NCI-H1694 treated with DMSO at 0.1 percent for 48 hours (cell line): ENCODE measurements around the gene RGS17.
"Not testable (repeated sequence)": the region's sequence is repeated elsewhere in the genome, so short reads cannot be mapped to it uniquely, and the experiment has no call there.

Experiments
- DNase-seq: peaks from one replicate; lab custom pipeline; 2025; lab: John Stamatoyannopoulos, UW

Gene RGS17

DNA sequence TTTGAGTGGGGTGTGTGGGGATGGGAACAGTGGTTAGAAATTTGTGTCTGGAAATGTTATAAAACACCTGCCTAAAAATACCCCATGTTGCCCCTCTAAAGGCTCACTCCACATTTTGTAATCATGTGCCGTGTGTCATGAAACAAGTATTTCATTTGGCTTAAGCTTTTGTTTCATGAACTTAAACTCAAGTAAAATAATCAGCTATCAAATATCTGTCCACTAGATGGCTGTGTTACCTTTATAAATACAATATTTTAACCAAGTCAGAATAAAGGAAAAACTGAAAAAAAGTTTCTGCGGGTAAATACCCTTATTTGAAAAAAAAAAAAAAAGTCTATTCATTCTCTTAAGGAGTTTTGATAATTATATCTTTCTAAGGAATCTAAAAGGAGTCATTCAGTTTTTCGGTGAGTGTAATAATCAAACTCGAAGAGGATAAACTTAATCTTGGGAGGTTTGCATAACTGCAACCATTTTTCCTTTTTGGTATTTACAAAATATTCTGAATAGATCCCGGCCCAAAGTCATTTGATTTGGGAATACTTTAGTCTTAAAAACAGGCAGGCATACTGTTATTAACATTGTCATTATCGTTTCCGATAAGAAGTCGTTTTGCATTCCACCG, 98.7 kb downstream of the RGS17 start:
- peak; percentile 6 for DNase-seq

DNA sequence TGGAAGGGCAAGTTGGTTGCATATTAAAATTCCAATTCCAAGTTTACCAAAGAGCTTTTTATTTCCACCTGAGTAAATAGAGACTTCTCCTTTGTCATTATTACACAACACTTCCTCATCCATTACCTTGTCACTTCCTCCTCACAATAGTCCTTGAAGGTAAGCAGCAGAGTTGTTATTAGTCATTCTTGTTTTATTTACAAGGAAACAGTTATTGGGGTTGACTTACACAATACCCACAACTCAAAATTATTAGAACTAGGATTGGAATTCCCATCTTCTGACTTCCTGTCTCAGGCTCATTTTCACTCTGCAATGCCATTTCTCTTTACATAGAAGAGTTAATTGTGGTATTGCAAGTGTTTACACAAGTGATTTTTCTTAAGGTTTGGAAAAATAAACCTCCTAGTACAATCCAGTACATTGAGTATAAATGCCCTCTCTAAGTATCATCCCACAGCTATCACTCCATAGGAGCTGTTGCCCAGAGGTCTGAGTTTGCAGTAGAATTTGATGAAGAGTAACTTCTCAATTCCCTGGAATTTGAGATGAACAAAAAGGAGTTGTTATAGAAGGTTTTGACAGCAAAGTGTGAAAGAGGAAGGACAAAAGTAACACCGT, 99.6 kb downstream of the RGS17 start:
- no peak for DNase-seq

DNA sequence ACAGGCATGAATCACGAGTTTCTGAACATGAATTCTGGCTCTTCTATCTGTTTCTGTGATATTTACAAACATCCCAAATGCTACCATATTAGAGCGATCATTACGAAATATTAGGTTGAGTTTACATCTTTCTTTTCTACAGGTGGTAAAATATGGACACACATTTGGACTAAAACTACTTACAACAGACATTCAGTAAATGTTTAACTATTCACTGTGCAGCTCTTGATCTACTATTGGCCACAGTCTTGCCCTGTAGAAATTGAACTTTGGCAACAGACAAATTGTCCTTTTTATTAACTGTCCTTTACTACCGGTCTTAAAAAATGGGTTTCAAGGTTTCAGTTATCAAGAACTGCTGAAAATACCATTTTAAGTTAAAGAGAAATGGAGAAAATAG, 102.1 kb downstream of the RGS17 start:
- no peak for DNase-seq

DNA sequence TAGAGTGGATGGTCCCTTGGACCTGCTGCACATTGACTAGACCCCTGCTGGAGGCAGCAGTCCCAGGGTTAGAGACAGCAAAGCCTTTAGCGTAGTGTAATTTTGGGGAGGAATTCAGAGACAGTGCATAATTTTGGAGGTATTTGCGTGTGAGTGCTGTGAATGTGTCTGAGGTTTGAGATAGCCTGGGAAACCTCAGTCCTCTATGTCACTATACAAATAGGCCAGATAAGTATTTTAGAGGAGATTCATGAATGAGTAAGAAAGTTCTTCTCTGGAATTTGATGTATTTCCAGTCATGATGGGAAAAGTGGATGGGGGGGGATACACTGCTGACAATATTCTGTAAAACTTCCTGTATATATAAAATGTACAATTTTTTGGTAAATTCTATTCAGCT, 102.8 kb downstream of the RGS17 start:
- no peak for DNase-seq

DNA sequence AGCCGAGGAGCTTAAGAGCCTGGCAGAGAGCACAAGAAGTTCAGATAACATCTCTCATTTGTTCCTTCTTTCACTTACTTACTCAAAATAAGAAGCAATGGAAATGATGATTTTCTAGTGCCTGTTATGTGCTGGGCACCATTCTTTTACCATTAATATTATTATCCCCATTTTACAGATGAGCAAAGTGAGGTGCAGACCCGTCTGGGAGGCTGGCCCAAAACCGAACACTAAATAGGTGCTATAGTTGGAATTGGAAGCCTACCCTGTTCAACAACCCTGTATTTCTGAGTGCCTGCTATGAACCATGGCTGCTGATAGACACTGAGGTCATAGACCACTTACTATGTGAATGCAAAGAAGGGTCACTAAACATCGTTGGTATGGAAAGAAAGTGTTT, 103.6 kb downstream of the RGS17 start:
- DNase-seq: no peak

DNA sequence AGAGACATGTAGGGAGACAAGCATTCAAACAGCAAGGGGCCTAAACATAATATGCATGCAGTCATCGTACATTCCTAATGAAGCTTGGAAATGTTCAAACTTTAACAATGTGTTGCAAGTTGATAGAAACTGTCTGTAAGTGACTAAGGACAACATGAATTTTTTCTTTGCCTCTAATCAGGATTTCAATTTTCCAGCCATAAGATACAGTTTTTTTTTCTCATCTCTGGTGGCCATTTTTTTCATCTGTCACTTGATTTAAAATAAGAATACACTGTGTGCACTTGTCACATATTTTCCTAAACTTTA, 106.4 kb downstream of the RGS17 start:
- no peak for DNase-seq

DNA sequence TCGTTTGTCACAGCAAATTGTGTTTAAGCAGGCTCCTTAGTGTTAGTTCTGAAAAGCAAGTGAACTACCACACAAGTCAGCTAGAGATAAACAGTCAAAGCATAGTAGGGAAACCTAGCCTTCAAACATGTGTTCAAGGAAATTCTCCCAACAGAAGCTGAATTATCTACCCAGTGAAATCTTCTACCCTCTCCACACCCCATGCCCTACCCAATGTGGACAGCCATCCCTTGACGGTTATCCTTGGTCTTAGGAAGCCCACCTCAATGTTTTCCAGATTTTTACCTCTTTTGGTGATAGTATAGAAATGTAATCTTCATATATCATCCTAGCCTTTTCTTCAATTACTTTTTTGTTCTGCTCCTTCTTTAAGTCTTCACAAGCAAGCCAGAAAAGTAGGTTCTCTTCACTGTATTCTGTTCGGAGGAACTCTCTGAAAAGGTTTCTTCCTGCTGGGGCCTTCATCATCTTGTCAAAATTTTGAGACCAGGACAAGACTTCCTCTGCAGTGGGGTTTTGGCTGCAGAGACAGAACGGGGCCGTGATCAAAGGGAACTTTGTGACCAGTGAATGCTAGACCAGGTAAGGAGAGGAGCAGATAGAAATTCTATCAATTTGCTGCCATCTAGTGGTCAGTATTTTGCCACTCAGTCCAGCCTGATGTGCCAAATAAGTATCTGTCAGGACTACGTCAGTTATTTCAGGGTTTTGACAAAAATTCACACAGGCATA, 106.9 kb downstream of the RGS17 start:
- DNase-seq: peak; percentile 22

DNA sequence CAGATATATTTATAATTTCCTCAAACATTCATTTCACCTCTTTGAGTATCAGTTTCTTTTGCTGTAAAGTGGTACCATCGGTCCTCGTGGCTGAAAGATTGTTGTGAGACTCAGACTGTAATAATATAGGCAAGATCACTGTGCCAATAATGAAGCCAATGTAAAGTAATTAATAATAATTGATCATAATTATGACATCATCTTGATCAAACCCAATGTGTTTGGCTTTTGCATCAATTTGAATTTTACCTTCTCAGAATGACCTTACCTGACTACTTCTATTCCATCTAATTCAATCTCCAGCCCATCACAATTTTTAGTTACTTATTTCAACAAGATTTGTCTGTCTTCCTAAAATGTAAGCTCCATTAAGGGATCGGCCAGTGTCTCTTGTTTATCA, 112.7 kb downstream of the RGS17 start:
- no peak for DNase-seq

DNA sequence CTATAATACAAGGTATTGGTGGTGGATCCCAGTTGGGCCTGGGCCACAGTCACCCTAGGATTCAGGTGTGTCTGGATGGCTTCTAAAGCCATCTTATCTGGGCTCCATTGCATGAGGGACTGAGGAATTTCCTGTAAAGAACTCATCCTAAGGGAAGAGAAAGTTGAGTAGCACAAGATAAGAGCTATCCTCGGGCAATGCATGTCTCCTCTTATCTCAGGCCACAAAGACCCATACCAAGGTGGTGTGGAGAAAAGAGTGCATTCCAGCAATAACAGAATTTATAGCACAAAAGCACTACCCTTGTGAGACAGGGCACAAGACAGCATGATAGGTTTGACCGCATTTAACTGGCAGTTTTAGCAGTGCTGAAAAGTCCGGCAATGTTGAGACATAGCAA, 114.2 kb downstream of the RGS17 start:
- no peak for DNase-seq

DNA sequence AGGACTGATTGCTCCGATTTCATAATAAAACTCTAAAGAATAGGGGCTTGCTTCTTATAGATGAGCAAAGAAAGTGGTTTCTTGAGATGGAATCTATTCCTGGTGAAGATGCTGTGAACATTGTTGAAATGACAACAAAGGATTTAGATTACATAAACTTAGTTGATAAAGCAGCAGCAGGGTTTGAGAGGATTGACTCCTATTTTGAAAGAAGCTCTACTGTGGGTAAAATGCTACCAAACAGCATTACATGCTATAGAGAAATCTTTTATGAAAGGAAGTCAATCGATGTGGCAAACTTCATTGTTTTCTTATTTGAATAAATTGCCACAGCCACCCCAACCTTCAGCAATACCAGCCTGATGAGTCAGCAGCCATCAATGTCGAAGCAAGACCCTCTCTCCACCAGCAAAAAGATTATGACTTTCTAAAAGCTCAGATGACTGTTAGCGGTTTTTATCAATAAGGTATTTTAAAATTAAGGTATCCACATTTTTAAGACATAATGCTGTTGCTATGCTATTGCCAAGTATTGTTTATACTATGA, 115.9 kb downstream of the RGS17 start:
- DNase-seq: no peak

DNA sequence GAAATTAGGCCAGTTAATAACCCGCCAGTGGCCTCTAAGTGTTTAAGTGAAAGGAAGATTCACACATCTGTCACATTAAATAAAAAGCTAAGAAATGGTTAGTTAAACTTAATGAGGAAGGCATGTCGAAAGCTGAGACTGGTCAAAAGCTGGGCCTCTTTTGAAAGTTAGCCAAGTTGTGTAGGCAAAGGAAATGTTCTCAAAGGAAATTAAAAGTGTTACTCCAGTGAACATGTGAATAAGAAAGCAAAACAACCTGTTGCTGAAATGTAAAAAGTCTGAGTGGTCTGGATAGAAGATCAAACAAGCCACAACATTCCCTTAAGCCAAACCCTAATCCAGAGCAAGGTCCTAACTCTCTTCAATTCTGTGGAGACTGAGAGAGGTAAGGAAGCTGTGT, 117.6 kb downstream of the RGS17 start:
- DNase-seq: no peak

DNA sequence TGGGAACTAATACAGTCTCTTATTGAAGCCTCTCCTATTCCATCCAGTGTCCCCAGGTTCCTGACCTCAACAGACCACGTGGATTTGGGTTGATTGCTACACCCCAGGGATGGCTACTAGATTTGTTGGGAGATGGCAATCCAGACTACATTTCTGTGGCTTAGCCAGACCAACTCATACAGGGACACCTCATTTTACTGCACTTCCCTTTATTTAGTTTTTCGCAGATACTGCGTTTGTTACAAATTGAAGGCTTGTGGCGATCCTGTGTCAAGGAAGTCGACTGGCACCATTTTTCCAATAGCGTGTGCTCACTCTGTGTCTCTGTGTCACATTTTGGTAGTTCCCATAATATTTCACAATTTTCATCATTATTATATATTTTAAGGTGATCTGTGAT, 118.2 kb downstream of the RGS17 start:
- DNase-seq: no peak

DNA sequence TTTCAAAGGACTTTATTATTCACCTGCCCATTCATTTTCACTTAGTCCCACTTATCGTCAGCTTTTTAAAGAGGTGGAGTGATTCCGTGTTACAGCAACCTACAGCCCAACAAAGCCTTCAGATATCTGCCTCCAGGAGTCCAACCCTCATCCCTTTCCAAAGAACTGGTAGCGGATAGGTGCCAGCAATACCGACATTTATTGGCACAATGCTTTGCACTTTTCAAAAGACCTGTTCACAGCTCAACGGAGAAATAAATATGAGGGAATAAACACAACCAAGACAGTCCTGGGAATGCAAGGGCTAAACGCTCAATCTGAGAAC, 127.8 kb downstream of the RGS17 start:
- DNase-seq: no peak

DNA sequence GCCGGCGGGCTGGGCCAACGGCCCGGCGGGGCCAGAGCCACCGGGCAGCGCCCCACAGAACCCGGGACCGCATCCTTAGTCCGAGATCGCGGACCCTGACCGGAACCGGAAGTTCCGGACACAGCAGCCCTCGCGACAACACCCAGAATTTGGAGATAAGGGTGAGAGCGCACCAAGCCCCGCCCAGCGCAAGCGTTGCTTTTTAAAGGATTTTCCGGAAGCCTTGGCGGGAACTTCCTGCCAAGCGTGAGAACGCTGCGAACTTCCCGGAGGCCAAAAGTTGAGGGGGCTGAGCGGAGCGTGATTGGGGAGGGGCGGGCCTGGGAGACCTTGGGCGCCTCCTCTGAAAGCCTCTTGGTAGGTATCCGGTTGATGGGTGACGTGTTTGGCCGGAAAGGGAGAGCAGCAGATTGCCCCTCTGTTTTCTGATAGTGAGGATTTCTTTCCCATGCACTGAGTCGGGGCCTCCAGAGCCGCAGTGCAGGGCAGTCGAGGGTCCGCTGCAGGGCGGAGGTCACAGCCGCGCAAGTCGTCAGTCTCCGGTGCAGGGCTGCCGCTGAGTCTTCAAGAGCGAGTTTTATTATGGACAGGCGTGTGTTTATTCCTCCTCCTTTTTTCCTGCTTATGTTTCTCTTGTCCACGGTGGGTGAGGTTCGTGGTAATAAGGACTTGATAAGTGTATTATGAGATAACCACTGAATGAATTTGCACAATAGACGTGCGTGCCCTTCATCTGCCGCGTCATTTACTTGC, 128.3 kb downstream of the RGS17 start, which contains the start of gene MTRF1L:
Gene MTRF1L (minus strand): TSS at position 97 of the 753 bp plus-strand sequence. CDS start 24 bp downstream, at position 73.
- DNase-seq: peak; percentile 88

DNA sequence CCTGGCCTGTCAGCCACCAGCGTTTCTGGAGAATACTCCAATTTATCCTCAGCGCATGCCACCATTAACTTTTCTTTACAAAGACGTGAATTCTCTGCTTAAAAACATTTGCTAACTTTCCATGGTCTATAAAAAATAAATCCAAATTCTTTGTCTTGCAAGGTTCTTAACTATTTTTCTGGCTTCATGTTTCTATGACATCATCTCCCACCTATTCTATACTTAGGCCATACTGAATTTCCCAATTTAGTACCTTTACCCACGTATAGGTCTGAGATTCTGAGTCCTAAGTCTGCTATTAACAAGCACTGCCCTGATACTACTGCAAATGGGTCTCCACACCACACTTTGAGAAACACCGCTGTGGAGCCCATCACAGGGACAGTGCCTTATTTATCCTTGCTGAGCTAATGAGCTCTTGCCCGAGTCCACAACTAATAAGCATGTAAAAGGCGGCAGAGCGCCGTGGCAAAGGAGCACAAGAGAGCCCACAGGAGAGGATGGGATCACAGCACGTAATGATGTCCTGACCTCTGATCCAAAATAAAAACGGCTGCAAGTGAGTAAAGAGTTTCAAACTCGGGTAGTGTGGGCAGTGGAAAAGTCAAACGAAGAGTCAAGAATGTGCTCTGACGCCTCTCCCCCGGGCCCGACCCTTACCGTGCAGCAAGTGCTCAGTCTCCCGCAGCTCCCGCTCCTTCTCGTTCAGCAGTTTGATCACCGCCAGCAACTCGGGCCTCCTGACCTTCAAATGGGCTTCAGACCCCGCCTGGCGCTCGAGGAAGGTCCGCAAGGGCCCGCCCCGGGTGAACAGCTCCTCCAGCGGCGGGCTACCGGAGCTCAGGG, 129.1 kb downstream of the RGS17 start:
- DNase-seq: no peak

DNA sequence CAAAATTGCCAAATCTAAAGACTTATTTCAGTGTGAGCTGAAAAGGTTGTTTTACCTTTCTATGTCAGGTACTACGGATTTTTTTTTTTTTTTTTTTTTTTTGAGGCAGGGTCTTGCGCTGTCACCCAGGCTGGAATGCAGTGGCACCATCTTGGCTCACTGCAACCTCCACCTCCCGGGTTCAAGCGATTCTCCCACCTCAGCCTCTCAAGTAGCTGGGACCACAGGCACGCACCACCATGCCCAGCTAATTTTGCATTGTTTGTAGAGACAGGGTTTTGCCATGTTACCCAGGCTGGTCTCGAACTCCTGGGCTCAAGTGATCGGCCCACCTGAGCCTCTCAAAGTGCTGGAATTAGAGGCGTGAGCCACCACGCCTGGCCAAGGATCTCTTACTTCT, 130.3 kb downstream of the RGS17 start:
- DNase-seq: not testable (repeated sequence)

DNA sequence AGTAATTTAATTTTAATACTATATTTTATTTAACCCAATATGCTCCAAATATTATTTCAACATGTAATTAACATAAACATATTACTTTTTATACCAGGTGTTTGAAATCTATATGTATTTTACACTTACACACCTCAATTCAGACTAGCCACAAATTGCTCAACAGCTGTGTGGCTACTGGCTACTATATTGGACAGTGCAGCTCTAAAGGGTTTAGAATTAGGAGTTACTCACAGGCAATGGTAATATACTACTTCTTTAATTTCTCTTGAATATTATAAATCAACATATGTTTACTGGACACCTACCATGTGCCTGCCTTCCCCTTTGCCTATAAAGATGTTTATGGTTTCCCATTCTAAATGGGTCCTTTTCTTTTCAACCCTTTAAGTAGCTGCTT, 130.8 kb downstream of the RGS17 start:
- no peak for DNase-seq

DNA sequence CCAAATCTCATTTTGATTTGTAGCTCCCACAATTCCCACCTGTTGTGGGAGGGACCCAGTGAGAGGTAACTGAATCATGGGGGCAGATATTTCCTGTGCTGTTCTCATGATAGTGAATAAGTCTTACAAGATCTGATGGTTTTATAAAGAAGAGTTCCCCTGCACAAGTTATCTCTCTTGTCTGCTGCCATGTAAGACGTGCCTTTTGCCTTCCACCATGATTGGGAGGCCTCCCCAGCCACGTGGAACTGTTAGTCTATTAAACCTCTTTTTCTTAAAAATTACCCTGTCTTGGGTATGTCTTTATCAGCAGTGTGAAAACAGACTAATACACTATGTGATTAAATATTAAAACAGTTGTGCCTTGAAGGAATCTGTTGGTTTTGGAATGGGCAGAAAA, 131.5 kb downstream of the RGS17 start:
- not testable (repeated sequence) for DNase-seq

DNA sequence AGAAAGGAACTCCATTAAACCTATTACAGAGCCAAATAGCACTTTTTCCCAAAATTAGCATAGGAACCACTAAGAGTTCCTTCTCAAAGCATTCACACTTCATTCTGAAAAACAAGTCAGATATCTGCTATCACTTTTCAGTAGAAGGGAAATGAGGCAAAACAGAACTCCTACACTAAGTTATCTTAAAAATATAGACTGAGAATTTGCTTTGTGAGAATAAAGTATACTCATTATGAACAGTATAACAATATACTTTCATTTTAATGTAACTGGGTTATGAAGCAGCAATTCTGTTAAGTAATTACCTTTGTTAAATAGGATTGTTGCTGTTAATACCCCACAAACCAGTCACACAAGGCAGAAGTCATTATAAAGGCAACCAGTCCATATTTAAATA, 137.2 kb downstream of the RGS17 start:
- no peak for DNase-seq

DNA sequence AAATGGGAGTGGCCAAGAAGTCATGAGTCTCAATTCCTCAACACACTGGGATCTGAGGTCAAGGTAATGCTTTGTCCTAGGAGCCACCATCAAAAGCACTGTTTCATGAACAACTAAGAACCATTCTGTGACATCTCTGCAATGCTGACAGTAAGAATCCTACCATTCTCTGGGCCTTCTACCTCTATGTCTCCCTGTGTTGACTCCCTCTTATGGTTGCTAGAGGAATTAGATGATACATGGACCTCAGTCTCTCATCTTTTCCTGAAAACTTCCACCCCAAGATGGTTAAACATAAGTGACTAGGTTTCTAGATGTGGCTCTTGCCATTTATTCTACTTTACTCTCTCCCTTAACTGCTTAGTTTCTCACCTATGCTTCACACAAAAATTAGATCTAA, 137.7 kb downstream of the RGS17 start:
- no peak for DNase-seq

DNA sequence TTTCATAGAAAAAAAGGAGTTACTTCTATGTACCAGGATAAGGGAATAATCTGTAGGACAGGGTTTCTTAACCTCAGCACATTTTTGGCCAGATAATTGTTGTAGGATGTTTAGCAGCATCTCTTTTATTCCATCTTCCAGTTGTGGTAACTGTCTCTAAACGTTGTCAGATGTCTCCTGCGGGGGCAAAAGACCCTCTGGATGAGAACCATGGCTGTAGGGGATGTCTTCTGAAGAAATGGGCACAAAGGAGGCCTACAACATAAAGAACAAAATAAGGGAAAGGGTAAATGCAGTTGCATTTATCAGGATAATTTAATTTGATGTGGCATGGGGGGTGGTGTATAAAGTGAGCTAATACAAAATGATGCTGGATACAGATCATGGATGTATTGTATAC, 144.1 kb downstream of the RGS17 start:
- DNase-seq: no peak

DNA sequence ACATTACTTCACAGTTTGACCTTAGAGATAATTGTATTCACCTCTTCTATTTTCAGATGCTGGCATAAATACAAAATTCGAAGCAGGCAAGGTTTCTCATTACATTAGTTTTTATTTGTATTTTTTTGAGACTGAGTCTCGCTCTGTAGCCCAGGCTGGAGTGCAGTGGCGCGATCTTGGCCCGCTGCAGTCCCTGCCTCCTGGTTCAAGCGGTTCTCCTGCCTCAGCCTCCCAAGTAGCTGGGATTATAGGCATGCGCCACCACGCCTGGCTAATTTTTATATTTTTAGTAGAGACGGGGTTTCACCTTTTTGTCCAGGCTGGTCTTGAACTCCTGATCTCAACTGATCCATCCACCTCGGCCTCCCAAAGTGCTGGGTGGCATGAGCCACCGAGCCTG, 145.8 kb downstream of the RGS17 start:
- DNase-seq: not testable (repeated sequence)
